Nephron (organoid): ENCODE data around the gene ZNF519.

Experiments used
- H3K27ac Mint-ChIP-seq, 3 experiments: 2 replicates each; pipeline ENCODE4 v1.8.0; 2020; ENCODE audit warnings: mixed read lengths in 3 of 3, mild to moderate bottlenecking in 2 of 3, moderate library complexity in 1 of 3
- H3K27me3 Mint-ChIP-seq: 2 replicates; pipeline ENCODE4 v1.8.0; 2021; ENCODE audit warnings: low read depth, mild to moderate bottlenecking, moderate library complexity, mixed read lengths
- H3K36me3 Mint-ChIP-seq: 2 replicates; pipeline ENCODE4 v1.8.0; 2020; ENCODE audit warnings: low read depth, mixed read lengths
- H3K4me1 Mint-ChIP-seq: 2 replicates; pipeline ENCODE4 v1.8.0; 2020; ENCODE audit warnings: mixed read lengths
- H3K4me3 Mint-ChIP-seq, 3 experiments: 2 replicates each; pipeline ENCODE4 v1.8.0; 2020; ENCODE audit warnings: mild to moderate bottlenecking in 3 of 3, mixed read lengths in 3 of 3, moderate library complexity in 2 of 3
- H3K9me3 Mint-ChIP-seq: 2 replicates; pipeline ENCODE4 v1.8.0; 2020; ENCODE audit warnings: mixed read lengths
- TF ChIP-seq, protein P1 (sequence below), 3 experiments: fragments of 200-600 bp; sonication (generic); IDR thresholded peaks; one replicate each; pipeline ENCODE4 v1.5.0; 2021; ENCODE audit warnings: antibody characterized with exemption in 3 of 3; ENCODE audit not compliant: unreplicated experiment in 3 of 3

The ZNF519 gene

DNA sequence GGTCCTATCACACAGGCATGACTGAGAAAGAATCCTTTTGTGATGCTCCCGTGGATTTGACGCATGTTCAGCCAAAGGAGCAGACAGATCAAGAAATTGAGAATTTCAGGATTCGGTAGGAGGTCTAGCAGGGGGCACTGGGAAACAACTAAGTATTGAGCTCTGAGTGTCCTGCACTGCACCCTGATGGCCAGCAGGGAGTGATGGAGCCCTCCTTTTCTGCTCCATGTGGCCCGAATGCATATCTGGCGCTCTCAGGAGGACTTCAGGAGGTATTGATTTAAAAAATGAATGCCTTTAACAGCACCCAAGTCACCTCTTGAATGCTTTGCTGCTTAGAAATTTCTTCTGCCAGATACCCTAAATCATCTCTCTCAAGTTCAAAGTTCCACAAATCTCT is 58.0 kb downstream of the ZNF519 start:
- H3K9me3 Mint-ChIP-seq = peaks cover 11% of the 10 kb centered on the region
- no peak overlapping the region for H3K27ac Mint-ChIP-seq
- no peak overlapping the region for H3K4me3 Mint-ChIP-seq
- no peaks in the 10 kb centered on the region for H3K27me3 Mint-ChIP-seq
- no peaks in the 10 kb centered on the region for H3K4me1 Mint-ChIP-seq
- TF ChIP-seq, protein P1, sequence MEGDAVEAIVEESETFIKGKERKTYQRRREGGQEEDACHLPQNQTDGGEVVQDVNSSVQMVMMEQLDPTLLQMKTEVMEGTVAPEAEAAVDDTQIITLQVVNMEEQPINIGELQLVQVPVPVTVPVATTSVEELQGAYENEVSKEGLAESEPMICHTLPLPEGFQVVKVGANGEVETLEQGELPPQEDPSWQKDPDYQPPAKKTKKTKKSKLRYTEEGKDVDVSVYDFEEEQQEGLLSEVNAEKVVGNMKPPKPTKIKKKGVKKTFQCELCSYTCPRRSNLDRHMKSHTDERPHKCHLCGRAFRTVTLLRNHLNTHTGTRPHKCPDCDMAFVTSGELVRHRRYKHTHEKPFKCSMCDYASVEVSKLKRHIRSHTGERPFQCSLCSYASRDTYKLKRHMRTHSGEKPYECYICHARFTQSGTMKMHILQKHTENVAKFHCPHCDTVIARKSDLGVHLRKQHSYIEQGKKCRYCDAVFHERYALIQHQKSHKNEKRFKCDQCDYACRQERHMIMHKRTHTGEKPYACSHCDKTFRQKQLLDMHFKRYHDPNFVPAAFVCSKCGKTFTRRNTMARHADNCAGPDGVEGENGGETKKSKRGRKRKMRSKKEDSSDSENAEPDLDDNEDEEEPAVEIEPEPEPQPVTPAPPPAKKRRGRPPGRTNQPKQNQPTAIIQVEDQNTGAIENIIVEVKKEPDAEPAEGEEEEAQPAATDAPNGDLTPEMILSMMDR (IDR thresholded peaks at IDR 0.05; ENCODE audit: unreplicated experiment in 3 of 3) = no peak
- H3K36me3 Mint-ChIP-seq = peaks cover 15% of the 10 kb centered on the region

DNA sequence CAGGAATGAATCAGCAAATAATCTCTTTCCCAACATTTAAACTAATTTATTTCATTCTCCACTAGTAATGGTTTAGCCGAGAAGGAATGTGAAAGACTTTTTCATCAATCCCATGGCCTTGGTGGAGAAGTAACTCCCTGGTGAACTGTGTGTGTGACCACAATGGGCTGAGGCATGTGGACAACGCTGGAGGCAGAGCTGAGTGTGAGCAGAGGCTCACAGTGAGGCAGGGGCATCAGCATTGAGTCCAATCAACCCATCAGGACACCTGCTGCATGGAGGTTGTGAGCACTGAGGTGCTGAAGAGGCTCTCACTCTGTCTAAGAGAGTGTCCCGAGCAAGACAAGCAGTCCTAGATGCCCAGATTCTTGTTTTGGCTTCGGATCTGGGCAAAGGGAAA is 78.6 kb downstream of the ZNF519 start:
- peaks cover 36% of the 10 kb centered on the region for H3K9me3 Mint-ChIP-seq
- H3K27ac Mint-ChIP-seq = no peak overlapping the region
- no peaks in the 10 kb centered on the region for H3K27me3 Mint-ChIP-seq

More for the DNA sequence above, 78.6 kb downstream of the ZNF519 start:
- TF ChIP-seq, protein P1 (IDR thresholded peaks at IDR 0.05; ENCODE audit: unreplicated experiment in 3 of 3) = no peak
- H3K36me3 Mint-ChIP-seq = no peaks in the 10 kb centered on the region
- H3K4me3 Mint-ChIP-seq = no peak overlapping the region
- H3K4me1 Mint-ChIP-seq = no peaks in the 10 kb centered on the region
